Smooth muscle cell (in vitro differentiated cells): Measurements from ENCODE around the gene RMDN2. TPM values are rescaled to one million over a fixed set of nuclear protein-coding genes. Genes with fewer than 3 reads are reported as not detected.

Experiments
- DNase-seq: peaks from one replicate; lab custom pipeline; 2025; ENCODE audit not compliant: unreplicated experiment; lab: John Stamatoyannopoulos, UW
- H2AFZ ChIP-seq: fragments of 200-600 bp; sonication (generic); 2 replicates; pipeline ENCODE4 v1.6.0; 2016; ENCODE audit warnings: antibody characterized with exemption, low read depth, mild to moderate bottlenecking
- H3F3A ChIP-seq: fragments of 200-600 bp; sonication (generic); 2 replicates; pipeline ENCODE4 v1.6.0; 2017; ENCODE audit warnings: antibody characterized with exemption, low read depth
- H3K27ac ChIP-seq: fragments of 200-600 bp; sonication (generic); 2 replicates; pipeline ENCODE4 v1.5.1; 2016; ENCODE audit warnings: low read depth, mild to moderate bottlenecking
- H3K27me3 ChIP-seq: fragments of 200-600 bp; sonication (generic); 2 replicates; pipeline ENCODE4 v1.6.1; 2016; ENCODE audit warnings: low read depth, mild to moderate bottlenecking
- H3K36me3 ChIP-seq: fragments of 200-600 bp; sonication (generic); 2 replicates; pipeline ENCODE4 v1.5.1; 2016; ENCODE audit warnings: low read depth
- H3K4me1 ChIP-seq: fragments of 200-600 bp; sonication (generic); 2 replicates; pipeline ENCODE4 v1.5.1; 2016; ENCODE audit warnings: low read depth
- H3K4me2 ChIP-seq: fragments of 200-600 bp; sonication (generic); 2 replicates; pipeline ENCODE4 v1.6.0; 2016; ENCODE audit warnings: mild to moderate bottlenecking
- H3K4me3 ChIP-seq: fragments of 200-600 bp; sonication (generic); 2 replicates; pipeline ENCODE4 v1.5.1; 2016; ENCODE audit warnings: mild to moderate bottlenecking
- H3K79me2 ChIP-seq: fragments of 200-600 bp; sonication (generic); 2 replicates; pipeline ENCODE4 v1.6.0; 2016; ENCODE audit warnings: low read depth, mild to moderate bottlenecking
- H3K9ac ChIP-seq: fragments of 200-600 bp; sonication (generic); 2 replicates; pipeline ENCODE4 v1.6.0; 2016; ENCODE audit warnings: low read depth
- H3K9me3 ChIP-seq: fragments of 200-600 bp; sonication (generic); replicated peaks from 2 replicates; pipeline ENCODE4 v1.5.1; 2016; ENCODE audit warnings: low read depth
- H4K20me1 ChIP-seq: fragments of 200-600 bp; sonication (generic); 2 replicates; pipeline ENCODE4 v1.6.0; 2016; ENCODE audit warnings: low read depth
- CTCF ChIP-seq: fragments of 200-600 bp; sonication (generic); IDR thresholded peaks from 2 replicates; pipeline ENCODE4 v1.5.1; 2017; ENCODE audit warnings: borderline replicate concordance, mild to moderate bottlenecking, antibody characterized with exemption; ENCODE audit not compliant: insufficient read depth, poor library complexity, severe bottlenecking
- WGBS: methylation state at CpG from one replicate; pipeline ENCODE4 v1.1.7; 2016; ENCODE audit warnings: low lambda C conversion rate; 5-methylcytosine and 5-hydroxymethylcytosine counted together
- polyA plus RNA-seq: library from polyadenylated mRNA; unstranded; fragments of >200 nt; fragmentation: Nextera tagmentation; extraction: Ambion mirVana; gene quantifications from 2 replicates; pipeline ENCODE4 v1.2.1, GENCODE V29; 2016
- total RNA-seq: library from RNA; depleted of rRNA; stranded (reverse); fragments of >200 nt; gene quantifications from 2 replicates; pipeline ENCODE4 v1.2.3, GENCODE V29; 2014

The RMDN2 gene
- total and polyA plus RNA-seq, 2 experiments from 2014 or later: 5.0 to 5.6 TPM

- TF ChIP-seq CTCF: no peak
- no peaks in the 10 kb centered on the region for H3K27me3 ChIP-seq
- H2AFZ ChIP-seq: no peak overlapping the region
- H3K79me2 ChIP-seq: no peaks in the 10 kb centered on the region
- no peaks in the 10 kb centered on the region for H3F3A ChIP-seq
- no peak overlapping the region for H3K4me2 ChIP-seq
- DNase-seq: no peak
- no peaks in the 10 kb centered on the region for H4K20me1 ChIP-seq
- no peak overlapping the region for H3K4me3 ChIP-seq
- H3K36me3 ChIP-seq: no peaks in the 10 kb centered on the region
- WGBS: 92% methylated on average over 2 of the region's 2 CpGs
- no peak overlapping the region for H3K9ac ChIP-seq
- no peaks in the 10 kb centered on the region for H3K4me1 ChIP-seq
- H3K27ac ChIP-seq: no peak overlapping the region
- no peaks in the 10 kb centered on the region for H3K9me3 ChIP-seq
These were observed 107.9 kb downstream of the RMDN2 start for GRCh38 chr2:38032946-38033345.

- Histone ChIP-seq H3K9me3 (no peaks in the 10 kb centered on the region), H3K4me1 (no peaks in the 10 kb centered on the region), H4K20me1 (no peaks in the 10 kb centered on the region), H3K4me2 (no peak overlapping the region), H3K9ac (no peak overlapping the region), H3K4me3 (no peak overlapping the region), H2AFZ (no peak overlapping the region), H3K27ac (no peak overlapping the region), H3K36me3 (no peaks in the 10 kb centered on the region), H3F3A (no peaks in the 10 kb centered on the region), H3K79me2 (no peaks in the 10 kb centered on the region), H3K27me3 (no peaks in the 10 kb centered on the region)
- 80% methylated on average over 2 of the region's 2 CpGs for WGBS
- DNase-seq: no peak
- no peak for TF ChIP-seq CTCF
These were observed 108.6 kb downstream of the RMDN2 start for GRCh38 chr2:38033646-38034045.

GRCh38 chr2:38035968-38036367 lies 110.9 kb downstream of the RMDN2 start:
- H2AFZ ChIP-seq: no peak overlapping the region
- H4K20me1 ChIP-seq: no peaks in the 10 kb centered on the region
- H3K27me3 ChIP-seq: no peaks in the 10 kb centered on the region
- WGBS: 92% methylated on average over 7 of the region's 7 CpGs
- no peaks in the 10 kb centered on the region for H3F3A ChIP-seq
- no peaks in the 10 kb centered on the region for H3K36me3 ChIP-seq
- no peak overlapping the region for H3K9ac ChIP-seq
- no peaks in the 10 kb centered on the region for H3K9me3 ChIP-seq
- H3K4me3 ChIP-seq: no peak overlapping the region
- H3K4me2 ChIP-seq: no peak overlapping the region
- H3K4me1 ChIP-seq: no peaks in the 10 kb centered on the region
- no peaks in the 10 kb centered on the region for H3K79me2 ChIP-seq
- no peak overlapping the region for H3K27ac ChIP-seq
- no peak for TF ChIP-seq CTCF
- DNase-seq: no peak

- no peak overlapping the region for H3K4me3 ChIP-seq
- H3K36me3 ChIP-seq: no peaks in the 10 kb centered on the region
- no peaks in the 10 kb centered on the region for H3K4me1 ChIP-seq
- WGBS: 75% methylated on average over 4 of the region's 4 CpGs
- TF ChIP-seq CTCF: no peak
- H3K9me3 ChIP-seq: no peaks in the 10 kb centered on the region
- H4K20me1 ChIP-seq: no peaks in the 10 kb centered on the region
- H3K9ac ChIP-seq: no peak overlapping the region
- H3K79me2 ChIP-seq: no peaks in the 10 kb centered on the region
- H3F3A ChIP-seq: no peaks in the 10 kb centered on the region
- no peak overlapping the region for H3K4me2 ChIP-seq
- DNase-seq: no peak
- H3K27ac ChIP-seq: no peak overlapping the region
- H2AFZ ChIP-seq: no peak overlapping the region
- no peaks in the 10 kb centered on the region for H3K27me3 ChIP-seq
These were observed 112.2 kb downstream of the RMDN2 start for GRCh38 chr2:38037325-38037724.
